Ovary (tissue), 9 donors: ENCODE results near the gene NLGN1. TPM values are rescaled to one million over a fixed set of nuclear protein-coding genes. Genes with fewer than 3 reads are reported as not detected.

ENCODE experiments used
- DNase-seq, 5 donors: peaks; one replicate each; pipeline ENCODE4 v3.0.0-alpha.2; 2019 to 2020
- H3K27ac ChIP-seq, 2 donors: fragments of 200-600 bp; one replicate each; pipeline versions ENCODE4 v1.5.1 to v1.8.0; 2019 to 2022
- H3K27me3 ChIP-seq: fragments of 200-600 bp; one replicate; pipeline ENCODE4 v1.8.0; 2022
- H3K36me3 ChIP-seq: fragments of 200-600 bp; sonication (generic); one replicate; pipeline ENCODE4 v1.5.1; 2019
- H3K4me1 ChIP-seq: one replicate; pipeline ENCODE4 v1.8.1; 2013; ENCODE audit warnings: mild to moderate bottlenecking, moderate library complexity; ENCODE audit not compliant: insufficient read depth
- H3K4me3 ChIP-seq: fragments of 200-600 bp; sonication (generic); one replicate; pipeline ENCODE4 v1.5.1; 2017
- H3K9me3 ChIP-seq, 2 donors: fragments of 200-600 bp in 1 of 2; sonication (generic) in 1 of 2; one replicate each; pipeline versions ENCODE4 v1.5.1 to v1.8.1; 2013 to 2019; ENCODE audit warnings: mild to moderate bottlenecking in 1 of 2, moderate library complexity in 1 of 2
- CTCF ChIP-seq, 3 donors: fragments of 450-650 bp in 2 of 3; fragments of 200-600 bp in 1 of 3; IDR thresholded peaks; one replicate each; pipeline versions ENCODE4 v1.5.1 to v1.8.0; 2016 to 2022; ENCODE audit warnings: antibody characterized with exemption in 3 of 3, mild to moderate bottlenecking in 1 of 3
- EP300 ChIP-seq: sonication (generic); formaldehyde crosslinking; IDR thresholded peaks from one replicate; pipeline ENCODE4 v1.6.1; 2017; ENCODE audit warnings: antibody characterized with exemption
- POLR2A ChIP-seq: fragments of 450-650 bp; IDR thresholded peaks from one replicate; pipeline ENCODE4 v1.6.1; 2017; ENCODE audit warnings: antibody characterized with exemption, mild to moderate bottlenecking, moderate library complexity
- WGBS, 3 donors: extraction: QIAGEN DNeasy Blood & Tissue Kit in 1 of 3; methylation state at CpG; one replicate each; pipeline versions ENCODE4 v1.1.5 to v1.1.7; 2013 to 2017; 5-methylcytosine and 5-hydroxymethylcytosine counted together
- intact Hi-C, 4 donors: fragments of 100-400 bp; cut with DNase I; formaldehyde crosslinking; loops; one replicate each; pipeline versions ENCODE4 v1.11.0 to v1.15.1; 2022 to 2023
- polyA plus RNA-seq, 2 donors: library from polyadenylated mRNA; stranded (reverse); fragments of 200-250 nt in 1 of 2; fragments of 350-450 nt in 1 of 2; fragmentation: Illumina TruSeq in 1 of 2; extraction: RNeasy Lipid Tissue Mini Kit (QIAGEN cat#74804) in 1 of 2; gene quantifications; one replicate each; pipeline ENCODE4 v1.2.3, GENCODE V29; 2013 to 2014
- total RNA-seq, 7 donors: library from RNA; depleted of rRNA in 2 of 7; stranded (reverse); fragments of >200 nt in 2 of 7; fragmentation: NEBNext Ultra II Directional in 3 of 7; extraction: Animal tissue kit (Norgen Biotek cat#: 25700) in 3 of 7; gene quantifications; one replicate each; pipeline versions ENCODE4 v1.1.0 to v1.2.4, GENCODE V29; 2016 to 2023
- donor health status: DM: no; HTN: no; CAD: no; lungs with moderate emphysema.
- donor health status: DM: no; HTN: no; CAD: no.
- donor health status: Bipolar disorder and iron deficiency.
- donor health status: DM: yes; HTN: yes; CAD: no.
- donor health status: DM: no; HTN: no; CAD: no.
- donor health status: DM: yes; HTN: yes; CAD: no.

Gene NLGN1
- total and polyA plus RNA-seq, 9 donors: 1.2 to 7.7 (median 4.6) TPM

DNA sequence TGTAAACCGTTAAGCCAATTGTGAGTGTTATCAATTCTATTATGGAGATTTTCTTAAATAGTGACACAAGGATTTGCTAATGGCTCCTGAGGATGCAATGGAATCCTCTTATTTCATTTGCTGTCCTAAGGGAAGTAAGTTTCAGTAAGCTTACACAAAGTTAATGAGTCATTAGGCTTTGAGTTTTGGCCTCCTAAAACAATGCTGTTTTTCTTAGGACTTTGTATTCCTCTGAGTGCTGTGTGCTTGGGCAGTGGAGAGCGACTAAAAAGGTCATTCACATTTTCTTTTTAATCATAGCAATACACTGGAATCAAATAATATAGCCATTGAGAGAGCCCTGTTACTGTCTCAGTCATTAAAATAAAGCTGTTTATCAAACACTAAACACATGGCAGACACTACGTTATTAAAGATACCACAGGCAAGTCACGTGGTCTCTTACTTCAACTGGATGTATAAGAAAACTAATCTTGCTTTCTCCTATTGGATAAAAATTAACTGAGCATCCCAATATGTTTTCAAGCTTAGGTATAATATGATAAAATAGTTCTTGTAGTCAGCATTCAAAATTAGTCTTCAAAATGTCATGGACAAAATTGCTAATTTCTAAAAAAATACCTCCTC lies 290.8 kb downstream of the NLGN1 start:
- no peak for DNase-seq
- Histone ChIP-seq H3K36me3 (no peaks in the 10 kb centered on the region), H3K27ac (no peak overlapping the region), H3K4me3 (no peak overlapping the region), H3K4me1 (no peaks in the 10 kb centered on the region), H3K27me3 (no peaks in the 10 kb centered on the region), H3K9me3 (no peaks in the 10 kb centered on the region)
- intact Hi-C loops: no loop called here
- TF ChIP-seq EP300 (no peak), POLR2A (no peak), CTCF (IDR thresholded peaks at IDR 0.05) (no peak)
- WGBS, 3 donors: 87 to 91% (median 88%) methylated on average over 4 of the region's 4 CpGs

GRCh38 chr3:173690542-173691180 lies 293.1 kb downstream of the NLGN1 start:
- WGBS, 3 donors: 75 to 79% (median 76%) methylated on average over 7 of the region's 7 CpGs
- Histone ChIP-seq H3K27me3 (no peaks in the 10 kb centered on the region), H3K36me3 (no peaks in the 10 kb centered on the region), H3K27ac (no peak overlapping the region), H3K4me1 (no peaks in the 10 kb centered on the region), H3K4me3 (no peak overlapping the region), H3K9me3 (no peaks in the 10 kb centered on the region)
- intact Hi-C loops: no loop called here
- no peak for DNase-seq
- TF ChIP-seq POLR2A (no peak), CTCF (IDR thresholded peaks at IDR 0.05) (no peak), EP300 (no peak)

DNA sequence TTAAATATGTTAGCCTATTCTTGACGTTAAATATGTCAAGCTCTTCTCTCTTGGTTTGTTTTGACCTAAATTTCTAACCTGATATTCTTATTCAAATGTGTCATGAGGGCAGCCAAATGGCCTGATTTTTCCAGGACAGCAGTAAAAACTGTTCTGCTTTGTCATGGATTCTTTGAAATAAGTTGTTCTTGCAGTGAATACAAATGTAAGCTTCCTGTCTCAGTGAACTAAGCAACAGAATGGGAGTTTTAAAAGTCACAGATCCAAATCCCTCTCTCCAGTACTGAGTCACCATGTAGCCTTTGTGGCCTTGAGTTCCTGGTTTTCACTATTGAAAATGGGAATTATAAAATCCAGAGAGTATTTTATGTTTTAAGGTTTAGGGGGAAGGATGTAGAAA lies 301.8 kb downstream of the NLGN1 start:
- no peaks in the 10 kb centered on the region for H3K27me3 ChIP-seq
- no peak overlapping the region for H3K27ac ChIP-seq
- H3K9me3 ChIP-seq: no peaks in the 10 kb centered on the region
- no peaks in the 10 kb centered on the region for H3K36me3 ChIP-seq
- DNase-seq: no peak
- TF ChIP-seq CTCF (IDR thresholded peaks at IDR 0.05) (no peak), EP300 (no peak), POLR2A (no peak)
- intact Hi-C loops: no loop called here
- no peak overlapping the region for H3K4me3 ChIP-seq
- H3K4me1 ChIP-seq: no peaks in the 10 kb centered on the region
- WGBS, 3 donors: 80 to 88% (median 84%) methylated on average over 1 of the region's 1 CpG

- H3K9me3 ChIP-seq: no peaks in the 10 kb centered on the region
- no peaks in the 10 kb centered on the region for H3K27me3 ChIP-seq
- DNase-seq: no peak
- H3K36me3 ChIP-seq: no peaks in the 10 kb centered on the region
- no peak for TF ChIP-seq CTCF (IDR thresholded peaks at IDR 0.05)
- TF ChIP-seq POLR2A: no peak
- no peak for TF ChIP-seq EP300
- intact Hi-C loops: no loop called here
- no peak overlapping the region for H3K4me3 ChIP-seq
- no peak overlapping the region for H3K27ac ChIP-seq
- 90 to 96% (median 94%) methylated on average over 1 of the region's 1 CpG for WGBS, 3 donors
- no peaks in the 10 kb centered on the region for H3K4me1 ChIP-seq
Measured at GRCh38 chr3:173700336-173700735, 302.8 kb downstream of the NLGN1 start.
